ENCODE results near the gene FGFRL1. TPM values are rescaled to one million over a fixed set of nuclear protein-coding genes. Genes with fewer than 3 reads are reported as not detected.

Gene FGFRL1
- total RNA-seq, 1 donor from 2014 or later, result 58.8 TPM

GRCh38 chr4:982291-982690 is 29.1 kb upstream of the FGFRL1 start:
- TF ChIP-seq CTCF (conservative IDR thresholded peaks at IDR 0.05), result no peak
- Mint-ChIP-seq H3K27me3 (ENCODE audit: low read depth) (no peaks in the 10 kb centered on the region), H3K27ac (ENCODE audit: unreplicated experiment) (no peak overlapping the region), H3K4me3 (no peak overlapping the region), H3K36me3 (ENCODE audit: low read depth) (no peaks in the 10 kb centered on the region), H3K4me1 (peaks cover 18% of the 10 kb centered on the region), H3K9me3 (no peaks in the 10 kb centered on the region)
- no peak for DNase-seq (ENCODE audit: low read depth, low spot score)

- Mint-ChIP-seq H3K27ac (ENCODE audit: unreplicated experiment) (no peak overlapping the region), H3K27me3 (ENCODE audit: low read depth) (no peaks in the 10 kb centered on the region), H3K36me3 (ENCODE audit: low read depth) (no peaks in the 10 kb centered on the region), H3K4me1 (peaks cover 18% of the 10 kb centered on the region), H3K4me3 (no peak overlapping the region), H3K9me3 (no peaks in the 10 kb centered on the region)
- no peak for TF ChIP-seq CTCF (conservative IDR thresholded peaks at IDR 0.05)
- no peak for DNase-seq (ENCODE audit: low read depth, low spot score)
Observed at GRCh38 chr4:982814-983213, 28.6 kb upstream of the FGFRL1 start.

- Mint-ChIP-seq H3K27ac (ENCODE audit: unreplicated experiment) (no peak overlapping the region), H3K27me3 (ENCODE audit: low read depth) (no peaks in the 10 kb centered on the region), H3K36me3 (ENCODE audit: low read depth) (no peaks in the 10 kb centered on the region), H3K9me3 (no peaks in the 10 kb centered on the region), H3K4me3 (peak overlapping the region; percentile 31), H3K4me1 (peaks cover 18% of the 10 kb centered on the region)
- DNase-seq (ENCODE audit: low read depth, low spot score), result no peak
- no peak for TF ChIP-seq CTCF (conservative IDR thresholded peaks at IDR 0.05)
Observed at GRCh38 chr4:984336-985054, 26.9 kb upstream of the FGFRL1 start.

- H3K27me3 Mint-ChIP-seq (ENCODE audit: low read depth), result no peaks in the 10 kb centered on the region
- peak; percentile 53 for DNase-seq (ENCODE audit: low read depth, low spot score)
Observed at GRCh38 chr4:985123-985830, 26.1 kb upstream of the FGFRL1 start.

GRCh38 chr4:986428-986878 is 25.0 kb upstream of the FGFRL1 start:
- no peaks in the 10 kb centered on the region for H3K9me3 Mint-ChIP-seq
- TF ChIP-seq CTCF (conservative IDR thresholded peaks at IDR 0.05), result no peak
- H3K27ac Mint-ChIP-seq (ENCODE audit: unreplicated experiment), result peak overlapping the region; percentile 72
- H3K27me3 Mint-ChIP-seq (ENCODE audit: low read depth), result no peaks in the 10 kb centered on the region
- H3K36me3 Mint-ChIP-seq (ENCODE audit: low read depth), result no peaks in the 10 kb centered on the region
- peak overlapping the region; percentile 89 for H3K4me3 Mint-ChIP-seq
- DNase-seq (ENCODE audit: low read depth, low spot score), result no peak
- H3K4me1 Mint-ChIP-seq, result peaks cover 18% of the 10 kb centered on the region

More at GRCh38 chr4:985123-985830, 26.1 kb upstream of the FGFRL1 start:
- H3K9me3 Mint-ChIP-seq, result no peaks in the 10 kb centered on the region
- TF ChIP-seq CTCF (conservative IDR thresholded peaks at IDR 0.05), result no peak
- peak overlapping the region; percentile 47 for H3K4me3 Mint-ChIP-seq
- no peaks in the 10 kb centered on the region for H3K36me3 Mint-ChIP-seq (ENCODE audit: low read depth)
- H3K27ac Mint-ChIP-seq (ENCODE audit: unreplicated experiment), result no peak overlapping the region
- peaks cover 18% of the 10 kb centered on the region for H3K4me1 Mint-ChIP-seq

Measured in neural crest cell (in vitro differentiated cells).